GM12878 (cell line): Measurements from ENCODE around the gene CHRM3. TPM values are rescaled to one million over a fixed set of nuclear protein-coding genes. Genes with fewer than 3 reads are reported as not detected.

ENCODE experiments used
- ATAC-seq: fragments of 200-7000 bp; cut with Tn5 transposase; 3 replicates; pipeline ENCODE4 v1.9.1; 2020; ENCODE audit warnings: mild to moderate bottlenecking, moderate library complexity
- BruUV-seq: library from RNA; stranded (reverse); fragments of 400-500 nt; replicated peaks from 2 replicates; lab custom pipeline; 2021; lab: Mats Ljungman, UMichigan
- CTCF ChIA-PET: fragments of 300-600 bp; sonication (Branson Sonifier 250); formaldehyde crosslinking; extraction: SDS; loops from one replicate; lab custom pipeline; 2021; ENCODE audit warnings: inconsistent platforms; lab: Yijun Ruan, JAX
- POLR2A ChIA-PET: fragments of 350-600 bp; formaldehyde crosslinking; extraction: SDS; loops from one replicate; lab custom pipeline; 2021; ENCODE audit warnings: inconsistent platforms; lab: Charles Lee
- RAD21 ChIA-PET: fragments of 300-600 bp; sonication (Branson Sonifier 250); formaldehyde crosslinking; loops from one replicate; lab custom pipeline; 2023; ENCODE audit warnings: antibody characterized with exemption; ENCODE audit not compliant: unreplicated experiment; lab: Charles Lee
- SMC1A ChIA-PET: fragments of 300-600 bp; sonication (Branson Sonifier 250); formaldehyde crosslinking; loops from one replicate; lab custom pipeline; 2023; ENCODE audit not compliant: unreplicated experiment, uncharacterized antibody; lab: Charles Lee
- DNase-seq: peaks from one replicate; pipeline ENCODE4 v3.0.0-alpha.2; 2011; ENCODE audit warnings: low read depth, low spot score
- FAIRE-seq: peaks from 3 replicates; lab custom pipeline; 2011; peaks lifted over from hg19 to GRCh38; lab: Jason Lieb, UNC
- H2AFZ ChIP-seq: 2 replicates; pipeline ENCODE4 v1.6.0; 2011; ENCODE audit warnings: low read depth, low read length, control low read depth; ENCODE audit not compliant: control insufficient read depth
- H3K27ac ChIP-seq: 2 replicates; pipeline ENCODE4 v1.5.1; 2011; ENCODE audit warnings: control low read depth; ENCODE audit not compliant: control insufficient read depth, insufficient read depth
- H3K27me3 ChIP-seq, 2 experiments: replicated peaks in 1 of 2; 2 replicates each; pipeline versions ENCODE4 v1.6.0 to v1.6.1; 2011; ENCODE audit warnings: low read length in 1 of 2; ENCODE audit not compliant: control insufficient read depth in 2 of 2, insufficient read depth in 2 of 2
- H3K36me3 ChIP-seq, 2 experiments: 2 replicates each; pipeline ENCODE4 v1.5.1; 2011; ENCODE audit warnings: low read length in 1 of 2; ENCODE audit not compliant: control insufficient read depth in 2 of 2, insufficient read depth in 2 of 2
- H3K4me1 ChIP-seq: 2 replicates; pipeline ENCODE4 v1.6.1; 2011; ENCODE audit warnings: mild to moderate bottlenecking, low read length, moderate library complexity, mixed read lengths; ENCODE audit not compliant: control insufficient read depth, insufficient read depth
- H3K4me2 ChIP-seq: 2 replicates; pipeline ENCODE4 v1.6.0; 2011; ENCODE audit warnings: control low read depth; ENCODE audit not compliant: control insufficient read depth, insufficient read depth
- H3K4me3 ChIP-seq: fragments of 200-600 bp; sonication (generic); 2 replicates; pipeline ENCODE4 v1.5.1; 2016
- H3K79me2 ChIP-seq: 2 replicates; pipeline ENCODE4 v1.6.0; 2011; ENCODE audit warnings: low read length; ENCODE audit not compliant: control insufficient read depth, insufficient read depth
- H3K9ac ChIP-seq: 2 replicates; pipeline ENCODE4 v1.8.0; 2011; ENCODE audit warnings: low read length, control low read depth, mixed read lengths; ENCODE audit not compliant: control insufficient read depth, insufficient read depth
- H3K9me3 ChIP-seq: replicated peaks from 3 replicates; pipeline ENCODE4 v1.5.1; 2011; ENCODE audit warnings: mild to moderate bottlenecking, low read length; ENCODE audit not compliant: control insufficient read depth, insufficient read depth
- H4K20me1 ChIP-seq: 2 replicates; pipeline ENCODE4 v1.6.0; 2011; ENCODE audit not compliant: control insufficient read depth, insufficient read depth
- CEBPB ChIP-seq, 2 experiments: fragments of 150-350 bp in 1 of 2; IDR thresholded peaks; 2 replicates each; pipeline ENCODE4 v1.6.1; 2012 to 2014; ENCODE audit warnings: low read depth in 2 of 2, low read length in 2 of 2, borderline replicate concordance in 1 of 2, inconsistent platforms in 1 of 2
- CHD2 ChIP-seq: IDR thresholded peaks from 2 replicates; pipeline ENCODE4 v1.6.1; 2011; ENCODE audit warnings: low read depth, low read length, improper control_type of control experiment, borderline replicate concordance
- HCFC1 ChIP-seq: fragments of 150-350 bp; IDR thresholded peaks from 2 replicates; pipeline ENCODE4 v1.6.1; 2014; ENCODE audit warnings: low read length
- RAD51 ChIP-seq: fragments of 450-650 bp; IDR thresholded peaks from 2 replicates; pipeline ENCODE4 v1.6.1; 2016; ENCODE audit warnings: moderate library complexity, mild to moderate bottlenecking, inconsistent platforms
- SIX5 ChIP-seq: IDR thresholded peaks from 2 replicates; pipeline ENCODE4 v1.6.1; 2011; ENCODE audit warnings: mild to moderate bottlenecking, low read depth, low read length, moderate library complexity; ENCODE audit not compliant: severe bottlenecking
- ZBED1 ChIP-seq: IDR thresholded peaks from 2 replicates; pipeline ENCODE4 v1.6.1; 2016; ENCODE audit warnings: borderline replicate concordance
- ZSCAN29 ChIP-seq: fragments of 450-650 bp; IDR thresholded peaks from 2 replicates; pipeline ENCODE4 v1.6.1; 2017; ENCODE audit warnings: mild to moderate bottlenecking, moderate library complexity
- WGBS: methylation state at CpG from one replicate; pipeline ENCODE4 v1.1.6; 2016; ENCODE audit warnings: low lambda C conversion rate; ENCODE audit not compliant: insufficient replicate concordance, insufficient coverage; ENCODE audit errors: missing lambda C conversion rate; 5-methylcytosine and 5-hydroxymethylcytosine counted together
- in situ Hi-C: fragments of 300-500 bp; cut with MboI; formaldehyde crosslinking; loops from 9 replicates; pipeline ENCODE4 v1.14.3; 2018; ENCODE audit warnings: mixed read lengths
- intact Hi-C: fragments of 100-400 bp; cut with micrococcal nuclease; formaldehyde crosslinking; loops from one replicate; pipeline ENCODE4 v1.14.2; 2022; ENCODE audit not compliant: unreplicated experiment
- polyA plus RNA-seq, 11 experiments: library from polyadenylated mRNA; depleted of rRNA in 4 of 11; unstranded in 6 of 11; stranded (reverse) in 5 of 11; fragments of >200 nt; fragmentation: Nextera tagmentation in 4 of 11; fragmentation: Illumina TruSeq in 1 of 11; extraction: Ambion mirVana in 4 of 11; extraction: Trizol in 1 of 11; gene quantifications; 1 replicate in 1 of 11; 2 replicates in 10 of 11; pipeline versions ENCODE4 v1.2.1 to v1.2.3, GENCODE V29; 2011 to 2016; ENCODE audit warnings: inconsistent platforms in 2 of 11, missing spikeins in 2 of 11, low read depth in 1 of 11
- total RNA-seq, 4 experiments: library from RNA; depleted of rRNA in 3 of 4; stranded (reverse); fragments of >200 nt in 3 of 4; fragmentation: Illumina TruSeq in 1 of 4; extraction: Trizol in 1 of 4; gene quantifications; 2 replicates each; pipeline versions ENCODE4 v1.2.1 to v1.2.3, GENCODE V29; 2013 to 2021
- TF ChIP-seq, protein P1 (sequence below): IDR thresholded peaks from 2 replicates; pipeline ENCODE4 v1.6.1; 2011; ENCODE audit warnings: low read depth, mild to moderate bottlenecking, low read length, moderate library complexity, borderline replicate concordance; ENCODE audit errors: extremely low read depth
- TF ChIP-seq, protein P2 (sequence below), 3 experiments: IDR thresholded peaks in 2 of 3; conservative IDR thresholded peaks in 1 of 3; 2 replicates each; pipeline ENCODE4 v1.5.1; 2011; ENCODE audit warnings: low read depth in 3 of 3, low read length in 3 of 3, mild to moderate bottlenecking in 3 of 3, control low read depth in 2 of 3, moderate library complexity in 2 of 3, inconsistent platforms in 1 of 3, mixed read lengths in 1 of 3; ENCODE audit not compliant: control insufficient read depth in 2 of 3, insufficient read depth in 1 of 3; ENCODE audit errors: extremely low read depth in 1 of 3
- TF ChIP-seq, protein P3 (sequence below): IDR thresholded peaks from 2 replicates; pipeline ENCODE4 v1.6.1; 2011; ENCODE audit warnings: borderline replicate concordance, low read depth, mild to moderate bottlenecking, moderate library complexity, low read length; ENCODE audit not compliant: insufficient read depth, poor library complexity, severe bottlenecking
- TF ChIP-seq, protein P4 (sequence below): IDR thresholded peaks from 2 replicates; pipeline ENCODE4 v1.6.1; 2012; ENCODE audit warnings: mild to moderate bottlenecking, low read depth, low read length

CHRM3 gene
- total and polyA plus RNA-seq, 10 of the 15 experiments (the other 5 are each of a cell fraction or from before 2014, with no cell fraction given) = 0.06 to 0.12 TPM; not detected in 8

DNA sequence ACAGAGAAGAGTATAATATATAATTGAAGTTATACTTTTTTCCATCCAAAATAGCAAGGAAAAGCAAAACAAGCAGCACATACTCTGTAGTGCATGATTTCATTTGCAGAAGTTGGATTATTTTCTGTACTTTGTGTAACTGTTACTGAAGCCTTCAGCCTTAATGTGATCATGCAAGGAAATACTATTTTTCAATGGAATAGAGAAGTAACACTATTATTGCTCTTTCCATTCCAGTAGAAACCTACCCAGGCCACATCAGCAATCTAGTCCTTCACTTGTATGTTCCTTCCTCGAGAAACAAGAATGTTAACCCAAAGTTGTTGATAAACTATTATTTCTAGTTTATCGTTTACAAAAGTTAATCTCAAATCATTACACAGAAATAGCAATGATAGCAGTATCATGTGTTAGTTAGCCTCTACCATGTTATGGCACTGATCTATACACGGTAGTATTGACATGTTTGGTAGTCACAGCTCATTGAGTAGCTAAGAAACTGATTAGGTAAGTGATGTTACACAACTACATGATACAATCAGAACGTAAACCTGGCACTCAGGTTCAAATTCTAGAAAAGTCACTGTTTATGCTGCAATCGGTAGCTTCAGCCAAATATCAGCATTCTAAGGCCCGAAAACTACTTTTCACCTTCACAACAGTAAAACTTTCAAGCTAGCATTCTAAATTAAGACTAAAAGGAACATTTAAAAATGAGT, 37.6 kb upstream of the CHRM3 start:
- Histone ChIP-seq H3K4me1 (no peaks in the 10 kb centered on the region), H3K36me3 (no peaks in the 10 kb centered on the region), H3K9ac (no peak overlapping the region), H3K9me3 (no peaks in the 10 kb centered on the region), H2AFZ (no peak overlapping the region), H3K79me2 (no peaks in the 10 kb centered on the region), H4K20me1 (no peaks in the 10 kb centered on the region), H3K4me2 (no peak overlapping the region), H3K27me3 (no peaks in the 10 kb centered on the region), H3K27ac (no peak overlapping the region), H3K4me3 (no peak overlapping the region)
- ChIA-PET RAD21 (no interaction called here), SMC1A (interaction anchor here (1.0 kb wide), 1 partner anchor 41 kb away, joined by 3 read pairs; no protein-coding TSS in a partner anchor), POLR2A (no interaction called here), CTCF (interaction anchor here (0.6 kb wide), 1 partner anchor 16 kb away, joined by 3 read pairs; no protein-coding TSS in a partner anchor)
- FAIRE-seq (no peak), DNase-seq (no peak), ATAC-seq (no peak)
- intact Hi-C loops = no loop called here
- TF ChIP-seq, protein P1, sequence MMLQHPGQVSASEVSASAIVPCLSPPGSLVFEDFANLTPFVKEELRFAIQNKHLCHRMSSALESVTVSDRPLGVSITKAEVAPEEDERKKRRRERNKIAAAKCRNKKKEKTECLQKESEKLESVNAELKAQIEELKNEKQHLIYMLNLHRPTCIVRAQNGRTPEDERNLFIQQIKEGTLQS = no peak
- TF ChIP-seq, protein P2, sequence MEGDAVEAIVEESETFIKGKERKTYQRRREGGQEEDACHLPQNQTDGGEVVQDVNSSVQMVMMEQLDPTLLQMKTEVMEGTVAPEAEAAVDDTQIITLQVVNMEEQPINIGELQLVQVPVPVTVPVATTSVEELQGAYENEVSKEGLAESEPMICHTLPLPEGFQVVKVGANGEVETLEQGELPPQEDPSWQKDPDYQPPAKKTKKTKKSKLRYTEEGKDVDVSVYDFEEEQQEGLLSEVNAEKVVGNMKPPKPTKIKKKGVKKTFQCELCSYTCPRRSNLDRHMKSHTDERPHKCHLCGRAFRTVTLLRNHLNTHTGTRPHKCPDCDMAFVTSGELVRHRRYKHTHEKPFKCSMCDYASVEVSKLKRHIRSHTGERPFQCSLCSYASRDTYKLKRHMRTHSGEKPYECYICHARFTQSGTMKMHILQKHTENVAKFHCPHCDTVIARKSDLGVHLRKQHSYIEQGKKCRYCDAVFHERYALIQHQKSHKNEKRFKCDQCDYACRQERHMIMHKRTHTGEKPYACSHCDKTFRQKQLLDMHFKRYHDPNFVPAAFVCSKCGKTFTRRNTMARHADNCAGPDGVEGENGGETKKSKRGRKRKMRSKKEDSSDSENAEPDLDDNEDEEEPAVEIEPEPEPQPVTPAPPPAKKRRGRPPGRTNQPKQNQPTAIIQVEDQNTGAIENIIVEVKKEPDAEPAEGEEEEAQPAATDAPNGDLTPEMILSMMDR (IDR thresholded peaks at IDR 0.05 in 2 of 3, conservative IDR thresholded peaks at IDR 0.05 in 1 of 3; ENCODE audit: control insufficient read depth in 2 of 3, extremely low read depth in 1 of 3, insufficient read depth in 1 of 3, low read depth in 3 of 3, low read length in 3 of 3) = no peak
- TF ChIP-seq, protein P3, sequence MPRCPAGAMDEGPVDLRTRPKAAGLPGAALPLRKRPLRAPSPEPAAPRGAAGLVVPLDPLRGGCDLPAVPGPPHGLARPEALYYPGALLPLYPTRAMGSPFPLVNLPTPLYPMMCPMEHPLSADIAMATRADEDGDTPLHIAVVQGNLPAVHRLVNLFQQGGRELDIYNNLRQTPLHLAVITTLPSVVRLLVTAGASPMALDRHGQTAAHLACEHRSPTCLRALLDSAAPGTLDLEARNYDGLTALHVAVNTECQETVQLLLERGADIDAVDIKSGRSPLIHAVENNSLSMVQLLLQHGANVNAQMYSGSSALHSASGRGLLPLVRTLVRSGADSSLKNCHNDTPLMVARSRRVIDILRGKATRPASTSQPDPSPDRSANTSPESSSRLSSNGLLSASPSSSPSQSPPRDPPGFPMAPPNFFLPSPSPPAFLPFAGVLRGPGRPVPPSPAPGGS = no peak
- TF ChIP-seq RAD51 (no peak), ZSCAN29 (no peak), CHD2 (no peak), HCFC1 (no peak), ZBED1 (no peak), SIX5 (no peak), CEBPB (IDR thresholded peaks at IDR 0.05; ENCODE audit: borderline replicate concordance in 1 of 2, low read depth in 2 of 2, low read length in 2 of 2) (no peak)
- TF ChIP-seq, protein P4, sequence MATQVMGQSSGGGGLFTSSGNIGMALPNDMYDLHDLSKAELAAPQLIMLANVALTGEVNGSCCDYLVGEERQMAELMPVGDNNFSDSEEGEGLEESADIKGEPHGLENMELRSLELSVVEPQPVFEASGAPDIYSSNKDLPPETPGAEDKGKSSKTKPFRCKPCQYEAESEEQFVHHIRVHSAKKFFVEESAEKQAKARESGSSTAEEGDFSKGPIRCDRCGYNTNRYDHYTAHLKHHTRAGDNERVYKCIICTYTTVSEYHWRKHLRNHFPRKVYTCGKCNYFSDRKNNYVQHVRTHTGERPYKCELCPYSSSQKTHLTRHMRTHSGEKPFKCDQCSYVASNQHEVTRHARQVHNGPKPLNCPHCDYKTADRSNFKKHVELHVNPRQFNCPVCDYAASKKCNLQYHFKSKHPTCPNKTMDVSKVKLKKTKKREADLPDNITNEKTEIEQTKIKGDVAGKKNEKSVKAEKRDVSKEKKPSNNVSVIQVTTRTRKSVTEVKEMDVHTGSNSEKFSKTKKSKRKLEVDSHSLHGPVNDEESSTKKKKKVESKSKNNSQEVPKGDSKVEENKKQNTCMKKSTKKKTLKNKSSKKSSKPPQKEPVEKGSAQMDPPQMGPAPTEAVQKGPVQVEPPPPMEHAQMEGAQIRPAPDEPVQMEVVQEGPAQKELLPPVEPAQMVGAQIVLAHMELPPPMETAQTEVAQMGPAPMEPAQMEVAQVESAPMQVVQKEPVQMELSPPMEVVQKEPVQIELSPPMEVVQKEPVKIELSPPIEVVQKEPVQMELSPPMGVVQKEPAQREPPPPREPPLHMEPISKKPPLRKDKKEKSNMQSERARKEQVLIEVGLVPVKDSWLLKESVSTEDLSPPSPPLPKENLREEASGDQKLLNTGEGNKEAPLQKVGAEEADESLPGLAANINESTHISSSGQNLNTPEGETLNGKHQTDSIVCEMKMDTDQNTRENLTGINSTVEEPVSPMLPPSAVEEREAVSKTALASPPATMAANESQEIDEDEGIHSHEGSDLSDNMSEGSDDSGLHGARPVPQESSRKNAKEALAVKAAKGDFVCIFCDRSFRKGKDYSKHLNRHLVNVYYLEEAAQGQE = no peak
- 8% methylated on average over 6 of the region's 6 CpGs for WGBS
- in situ Hi-C loops = no loop called here
- BruUV-seq = no TSS peak
